Epithelial cell of esophagus (primary cell): Measurements from ENCODE around the gene SRPK2.
"Not testable (repeated sequence)": the region's sequence is repeated elsewhere in the genome, so short reads cannot be mapped to it uniquely, and the experiment has no call there.

ENCODE experiments used
- DNase-seq: peaks from one replicate; pipeline ENCODE4 v3.0.0; 2010; ENCODE audit warnings: low read depth
- H3K4me3 ChIP-seq: 2 replicates; pipeline ENCODE4 v1.5.1; 2011; ENCODE audit warnings: mild to moderate bottlenecking, low read length, control low read depth
- TF ChIP-seq, protein P1 (sequence below): IDR thresholded peaks from 2 replicates; pipeline ENCODE4 v1.5.1; 2011; ENCODE audit warnings: low read depth, mild to moderate bottlenecking, low read length, control low read depth, inconsistent platforms; ENCODE audit not compliant: insufficient read depth; ENCODE audit errors: missing control alignments

The SRPK2 gene

GRCh38 chr7:105327201-105327600 lies 61.5 kb downstream of the SRPK2 start:
- TF ChIP-seq, protein P1, sequence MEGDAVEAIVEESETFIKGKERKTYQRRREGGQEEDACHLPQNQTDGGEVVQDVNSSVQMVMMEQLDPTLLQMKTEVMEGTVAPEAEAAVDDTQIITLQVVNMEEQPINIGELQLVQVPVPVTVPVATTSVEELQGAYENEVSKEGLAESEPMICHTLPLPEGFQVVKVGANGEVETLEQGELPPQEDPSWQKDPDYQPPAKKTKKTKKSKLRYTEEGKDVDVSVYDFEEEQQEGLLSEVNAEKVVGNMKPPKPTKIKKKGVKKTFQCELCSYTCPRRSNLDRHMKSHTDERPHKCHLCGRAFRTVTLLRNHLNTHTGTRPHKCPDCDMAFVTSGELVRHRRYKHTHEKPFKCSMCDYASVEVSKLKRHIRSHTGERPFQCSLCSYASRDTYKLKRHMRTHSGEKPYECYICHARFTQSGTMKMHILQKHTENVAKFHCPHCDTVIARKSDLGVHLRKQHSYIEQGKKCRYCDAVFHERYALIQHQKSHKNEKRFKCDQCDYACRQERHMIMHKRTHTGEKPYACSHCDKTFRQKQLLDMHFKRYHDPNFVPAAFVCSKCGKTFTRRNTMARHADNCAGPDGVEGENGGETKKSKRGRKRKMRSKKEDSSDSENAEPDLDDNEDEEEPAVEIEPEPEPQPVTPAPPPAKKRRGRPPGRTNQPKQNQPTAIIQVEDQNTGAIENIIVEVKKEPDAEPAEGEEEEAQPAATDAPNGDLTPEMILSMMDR, result no peak
- H3K4me3 ChIP-seq, result no peak overlapping the region
- no peak for DNase-seq

DNA sequence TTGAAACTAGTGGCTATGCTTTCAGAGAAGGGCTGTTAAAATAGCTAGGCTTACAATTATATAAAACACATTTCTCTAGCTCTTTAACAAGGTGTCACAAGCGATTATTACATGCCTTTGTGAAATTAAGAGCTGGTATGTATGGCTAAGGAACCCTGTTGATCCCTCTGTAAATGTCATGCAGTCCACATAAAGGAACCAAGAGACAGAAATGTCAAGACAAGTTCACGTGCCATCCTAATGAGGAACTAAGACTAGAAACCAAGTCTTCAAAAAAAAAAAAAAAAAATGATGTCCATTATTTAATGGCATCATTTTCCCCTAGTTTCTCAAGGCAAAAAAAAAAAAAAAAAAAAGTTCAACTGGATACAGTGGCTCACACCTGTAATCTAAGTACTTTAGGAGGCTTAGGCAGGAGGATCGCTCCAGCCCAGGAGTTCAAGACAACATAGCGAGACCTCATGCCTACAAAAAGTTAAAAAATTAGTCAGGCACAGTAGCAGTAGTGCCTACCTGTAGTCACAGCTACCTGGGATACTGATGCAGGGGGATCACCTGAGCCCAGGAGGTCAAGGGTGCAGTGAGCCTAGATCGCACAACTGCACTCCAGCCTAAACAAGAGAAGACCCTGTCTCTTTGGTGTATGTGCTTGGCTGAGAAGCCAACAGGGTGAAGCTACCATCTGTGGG lies 63.4 kb downstream of the SRPK2 start:
- TF ChIP-seq, protein P1, result no peak
- DNase-seq, result no peak

DNA sequence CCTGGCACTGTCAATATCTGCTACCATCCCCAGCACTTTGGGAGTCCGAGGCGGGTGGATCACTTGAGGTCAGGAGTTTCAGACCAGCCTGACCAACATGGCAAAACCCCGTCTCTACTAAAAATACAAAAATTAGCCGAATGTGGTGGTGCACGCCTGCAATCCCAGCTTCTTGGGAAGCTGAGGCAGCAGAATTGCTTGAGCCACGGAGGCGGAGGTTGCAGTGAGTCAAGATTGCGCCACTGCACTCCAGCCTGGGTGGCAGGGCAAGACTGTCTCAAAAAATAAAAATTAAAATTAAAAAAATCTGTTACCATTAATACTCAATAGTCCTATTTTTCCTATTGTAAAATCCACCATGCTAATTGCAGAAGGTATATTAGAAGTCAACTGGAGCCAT lies 64.1 kb downstream of the SRPK2 start:
- not testable (repeated sequence) for DNase-seq, H3K4me3 ChIP-seq

More for the DNA sequence above, 63.4 kb downstream of the SRPK2 start:
- H3K4me3 ChIP-seq, result no peak overlapping the region

DNA sequence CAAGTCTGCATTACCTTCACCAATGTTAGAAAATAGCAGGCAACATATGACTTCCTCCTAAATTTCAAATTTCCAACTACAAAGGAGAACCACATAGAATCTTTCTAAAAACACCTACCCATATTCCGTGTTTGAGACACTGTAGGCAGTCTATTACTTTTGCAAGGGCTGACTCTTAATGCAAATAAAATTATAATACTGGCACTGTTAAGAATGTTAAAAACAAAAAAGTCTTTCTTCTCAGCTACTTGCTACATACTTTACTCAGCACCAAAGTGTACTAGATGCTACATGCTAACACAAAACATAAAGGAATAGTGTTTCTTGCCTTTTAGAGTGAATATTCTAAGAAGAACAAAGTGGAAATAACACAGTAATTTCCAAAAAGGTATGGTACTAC lies 65.4 kb downstream of the SRPK2 start:
- TF ChIP-seq, protein P1, result no peak
- no peak for DNase-seq

GRCh38 chr7:105322655-105323277 lies 66.0 kb downstream of the SRPK2 start:
- TF ChIP-seq, protein P1, result no peak
- no peak overlapping the region for H3K4me3 ChIP-seq

More for the DNA sequence above, 65.4 kb downstream of the SRPK2 start:
- no peak overlapping the region for H3K4me3 ChIP-seq

GRCh38 chr7:105321754-105322455 lies 66.8 kb downstream of the SRPK2 start:
- TF ChIP-seq, protein P1, result no peak
- no peak overlapping the region for H3K4me3 ChIP-seq
- no peak for DNase-seq

More at GRCh38 chr7:105322655-105323277, 66.0 kb downstream of the SRPK2 start:
- no peak for DNase-seq

GRCh38 chr7:105320896-105321295 lies 67.8 kb downstream of the SRPK2 start:
- DNase-seq, result no peak
- TF ChIP-seq, protein P1, result no peak
- no peak overlapping the region for H3K4me3 ChIP-seq
